ENCODE measurements around the gene DHX16. TPM values are rescaled to one million over a fixed set of nuclear protein-coding genes. Genes with fewer than 3 reads are reported as not detected.

The DHX16 gene
- total and polyA plus RNA-seq, 9 of the 15 experiments (the other 6 are each of a cell fraction or from before 2014, with no cell fraction given) = 14.6 to 66.1 (median 47.5) TPM

GRCh38 chr6:30721198-30722024, 48.6 kb upstream of the DHX16 start (continued):
- peak; percentile 99 for TF ChIP-seq ZNF740 (CRISPR knock-in tag; IDR thresholded peaks at IDR 0.05)
- peak in 1 of 2 experiments; percentile 98; a peak in 2 of 4 replicates for TF ChIP-seq ZNF740 (tag; IDR thresholded peaks at IDR 0.05)
- peak; percentile 77 for TF ChIP-seq ZNF253 (CRISPR knock-in tag; conservative IDR thresholded peaks at IDR 0.05)
- 0 out of 2 replicates have a peak, but pooled peaks have one; percentile 63 for TF ChIP-seq RERE (CRISPR knock-in tag; IDR thresholded peaks at IDR 0.05; ENCODE audit: borderline replicate concordance)
- TF ChIP-seq USF1 (CRISPR knock-in tag; IDR thresholded peaks at IDR 0.05) = peak; percentile 99
- TF ChIP-seq HDAC3 (IDR thresholded peaks at IDR 0.05; ENCODE audit: borderline replicate concordance, partially characterized antibody) = no peak
- no peak for TF ChIP-seq CREBBP (IDR thresholded peaks at IDR 0.05; ENCODE audit: low read depth, low read length)
- peak; percentile 40; the same call in 1 of the 2 replicates for TF ChIP-seq HOXB6 (CRISPR knock-in tag; IDR thresholded peaks at IDR 0.05; ENCODE audit: borderline replicate concordance)
- TF ChIP-seq IRF9 (tag; IDR thresholded peaks at IDR 0.05) = no peak
- TF ChIP-seq ZNF766 (CRISPR knock-in tag; conservative IDR thresholded peaks at IDR 0.05) = no peak
- TF ChIP-seq ZNF3 (CRISPR knock-in tag; IDR thresholded peaks at IDR 0.05) = no peak
- TF ChIP-seq ZNF197 (CRISPR knock-in tag; IDR thresholded peaks at IDR 0.05; ENCODE audit: low read depth) = no peak
- no peak for TF ChIP-seq ZNF277 (CRISPR knock-in tag; IDR thresholded peaks at IDR 0.05; ENCODE audit: borderline replicate concordance)
- no peak for TF ChIP-seq TRIM28 (IDR thresholded peaks at IDR 0.05)
- no peak for TF ChIP-seq POLR2H (tag; IDR thresholded peaks at IDR 0.05; ENCODE audit: low read depth)
- TF ChIP-seq OTX1 (CRISPR knock-in tag; IDR thresholded peaks at IDR 0.05) = peak; percentile 89
- no peak for TF ChIP-seq TEAD2 (tag; IDR thresholded peaks at IDR 0.05)

All from K562 (cell line).